GDM1 (cell line): ENCODE results near the gene USH1C.

ENCODE experiments used
- DNase-seq: peaks from one replicate; lab custom pipeline; 2025; lab: John Stamatoyannopoulos, UW

USH1C gene

GRCh38 chr11:17472467-17472866, 71.7 kb downstream of the USH1C start:
- no peak for DNase-seq

GRCh38 chr11:17471501-17471900, 72.7 kb downstream of the USH1C start:
- DNase-seq = no peak

GRCh38 chr11:17469998-17470397, 74.2 kb downstream of the USH1C start:
- DNase-seq = no peak

DNA sequence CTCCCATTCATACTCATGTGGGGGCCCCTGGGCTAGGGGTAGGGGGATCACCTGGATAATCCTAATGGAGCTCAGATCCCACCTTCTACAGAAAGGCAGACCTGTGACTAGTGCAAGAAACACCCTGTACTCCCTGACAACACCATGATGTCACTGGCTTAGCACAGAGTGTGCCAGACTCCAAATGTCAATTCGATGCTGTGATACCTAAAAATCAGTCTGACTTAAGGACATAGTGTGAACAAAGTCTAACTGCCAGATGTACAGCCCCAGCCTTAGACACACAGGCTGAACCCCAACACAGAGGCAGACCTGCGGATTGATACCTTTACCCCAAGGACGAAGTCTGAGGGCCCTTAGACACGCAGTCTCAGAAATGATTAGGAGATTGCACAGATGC, 76.1 kb downstream of the USH1C start:
- DNase-seq = no peak

- no peak for DNase-seq
Observed at GRCh38 chr11:17463546-17464174, 80.6 kb downstream of the USH1C start.

- DNase-seq = no peak
Observed at GRCh38 chr11:17462940-17463339, 81.3 kb downstream of the USH1C start.

- DNase-seq = no peak
Observed at GRCh38 chr11:17460406-17460805, 83.8 kb downstream of the USH1C start.

DNA sequence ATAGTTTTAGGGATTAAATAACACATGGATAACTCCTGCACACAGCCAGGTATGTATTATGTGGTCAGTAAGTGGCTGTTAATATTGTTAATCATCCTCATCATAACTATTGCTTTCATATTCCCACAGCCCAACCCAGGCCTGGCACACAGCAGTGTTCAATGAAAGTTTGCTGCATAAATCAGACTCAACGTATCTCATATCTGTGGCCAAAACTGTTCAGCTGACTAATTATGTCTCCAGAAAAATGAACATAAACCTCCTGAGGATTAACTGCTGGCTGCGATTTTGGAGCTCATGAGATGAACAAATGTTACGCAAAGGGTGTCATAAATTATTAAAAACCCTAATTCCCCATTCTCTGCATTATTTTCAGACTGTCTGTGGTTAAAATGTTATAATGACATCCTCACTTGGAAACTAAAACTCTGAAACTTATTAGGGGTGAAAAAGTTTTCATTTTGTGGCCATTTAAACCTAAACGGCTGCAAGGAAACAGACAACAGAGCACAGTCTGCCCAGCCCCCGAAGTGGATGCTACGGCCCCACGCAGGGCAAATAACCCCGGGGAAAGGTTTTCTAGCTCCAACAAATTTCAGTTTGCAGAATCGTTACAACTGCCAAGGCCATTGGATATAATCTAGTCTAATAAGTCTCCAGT, 84.8 kb downstream of the USH1C start:
- no peak for DNase-seq

GRCh38 chr11:17458268-17458667, 85.9 kb downstream of the USH1C start:
- no peak for DNase-seq

DNA sequence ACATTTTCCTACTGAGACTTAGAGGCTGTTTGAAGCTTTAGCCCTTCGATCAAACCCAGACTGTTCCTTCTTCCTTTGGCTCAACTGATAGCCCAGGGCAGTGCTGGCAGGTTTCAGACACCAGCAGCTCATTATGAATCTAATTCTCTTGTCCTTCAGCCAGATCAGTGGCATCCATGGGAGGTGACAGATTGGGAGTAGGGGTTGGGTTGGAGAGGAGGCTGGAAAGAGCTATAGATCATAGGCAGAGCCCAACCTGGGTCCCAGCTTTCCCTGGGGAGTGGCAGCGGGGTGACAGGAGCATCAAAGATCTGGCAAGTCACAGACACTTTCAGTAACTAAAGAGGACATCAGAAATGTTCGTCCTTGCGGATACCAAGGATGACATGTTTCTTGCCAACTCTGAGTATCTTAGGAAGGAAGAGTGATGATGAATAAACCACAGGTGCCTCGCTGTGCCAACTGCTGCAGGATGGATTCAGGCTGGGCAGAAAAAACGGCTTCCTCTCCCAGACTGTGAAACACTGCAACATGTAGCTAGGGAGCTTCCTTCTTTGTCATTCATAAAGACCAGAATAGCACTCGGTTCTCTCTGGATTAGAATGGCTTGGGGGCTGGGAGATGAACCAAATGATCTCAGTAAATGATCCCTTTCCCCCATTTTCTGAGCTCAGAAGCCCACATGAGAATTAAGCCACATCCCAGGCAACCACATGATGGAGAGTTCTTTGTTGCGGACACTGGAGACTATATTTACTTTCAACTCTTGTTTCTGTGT, 86.6 kb downstream of the USH1C start:
- DNase-seq = peak; percentile 69

DNA sequence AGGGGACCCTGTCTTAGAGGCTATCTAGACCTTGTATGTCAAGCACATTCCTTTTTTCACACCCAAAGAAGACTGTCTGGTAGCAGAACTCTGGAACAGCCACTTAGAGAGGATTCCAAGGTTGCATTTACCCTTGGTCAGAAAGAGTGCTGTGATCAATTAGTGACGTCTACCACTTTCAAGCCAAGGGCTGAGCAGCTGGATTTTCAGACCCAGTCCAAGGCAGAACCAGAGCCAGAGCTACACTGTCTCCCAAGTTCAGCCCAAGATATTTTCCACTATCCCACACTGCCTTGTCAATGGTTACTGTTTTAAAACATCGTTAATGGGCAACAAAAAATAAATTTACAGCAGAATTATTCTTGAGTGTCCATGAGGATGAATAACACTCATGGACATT, 91.5 kb downstream of the USH1C start:
- DNase-seq = no peak

DNA sequence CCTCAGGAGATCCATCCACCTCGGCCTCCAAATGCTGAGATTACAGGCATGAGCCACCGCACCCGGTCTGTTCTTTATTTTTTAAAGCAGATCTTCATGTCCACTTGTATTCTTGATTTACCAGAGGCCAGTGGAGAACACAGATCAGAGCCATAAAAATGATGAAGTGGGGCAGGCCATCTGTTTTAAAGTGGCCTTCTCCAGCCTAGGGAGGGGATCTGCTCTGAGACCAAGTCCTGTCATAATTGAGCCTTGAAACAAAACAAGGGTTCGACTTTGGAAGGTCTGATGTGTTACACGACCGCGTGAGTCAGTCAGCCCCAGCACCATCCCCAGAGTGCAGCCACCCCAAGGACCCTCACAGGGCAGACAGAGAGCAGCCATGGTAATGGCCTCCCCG, 95.1 kb downstream of the USH1C start:
- DNase-seq = no peak

GRCh38 chr11:17446482-17446881, 97.7 kb downstream of the USH1C start:
- DNase-seq = no peak

DNA sequence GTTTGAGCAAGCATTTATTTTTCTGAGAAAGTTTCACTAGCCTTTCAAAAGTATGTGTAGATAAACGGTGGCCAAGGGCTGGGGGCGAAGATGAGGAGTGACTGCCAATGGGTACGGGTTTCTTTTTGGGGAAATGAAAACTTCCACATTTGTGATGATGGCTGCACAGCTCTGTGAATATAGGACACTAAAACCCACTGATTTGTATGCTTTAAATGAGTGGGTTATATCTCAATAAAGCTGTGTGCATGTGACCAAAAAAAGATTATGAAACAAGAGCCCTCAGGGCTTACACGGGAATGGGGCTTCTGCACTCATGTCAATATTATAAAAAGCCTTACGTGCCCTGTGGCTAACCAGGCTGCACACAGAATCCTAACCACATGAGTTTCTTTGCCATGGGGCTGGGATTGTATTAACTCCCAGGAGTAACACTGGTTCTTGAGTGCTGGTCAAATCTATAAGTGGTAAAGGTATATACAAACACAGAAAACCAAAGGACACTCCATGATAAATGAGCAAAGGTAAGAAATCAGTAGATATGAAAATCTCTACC, 98.9 kb downstream of the USH1C start:
- no peak for DNase-seq

- DNase-seq = no peak
Observed at GRCh38 chr11:17443926-17444690, 100.1 kb downstream of the USH1C start.
